Measurements from ENCODE around the gene WDR45B. TPM values are rescaled to one million over a fixed set of nuclear protein-coding genes. Genes with fewer than 3 reads are reported as not detected.
"Not testable (repeated sequence)": the region's sequence is repeated elsewhere in the genome, so short reads cannot be mapped to it uniquely, and the experiment has no call there.

The WDR45B gene
- total and polyA plus RNA-seq, 5 donors: 37.0 to 49.2 (median 45.2) TPM

GRCh38 chr17:82588266-82589175 is 59.7 kb downstream of the WDR45B start:
- Histone ChIP-seq H3K9me3 (ENCODE audit: control insufficient read depth, low read length) (no peaks in the 10 kb centered on the region), H3K4me1 (ENCODE audit: control insufficient read depth, insufficient read depth, low read length) (peaks cover 5% of the 10 kb centered on the region), H3K27me3 (ENCODE audit: control insufficient read depth, insufficient read depth) (no peaks in the 10 kb centered on the region), H3K4me3 (ENCODE audit: low read length) (no peak overlapping the region), H3K27ac (ENCODE audit: low read length) (no peak overlapping the region)
- WGBS: 92% methylated on average over 27 of the region's 27 CpGs
- intact Hi-C loops (cut with DNase I): no loop called here
- DNase-seq (peak in 1 of 3 donors; percentile 46), ATAC-seq (no peak)

- intact Hi-C loops (cut with DNase I): no loop called here
- H3K4me3 ChIP-seq (ENCODE audit: low read length): no peak overlapping the region
- WGBS: 80% methylated on average over 47 of the region's 47 CpGs
- peaks cover 2% of the 10 kb centered on the region for H3K4me1 ChIP-seq (ENCODE audit: control insufficient read depth, insufficient read depth, low read length)
- H3K27me3 ChIP-seq (ENCODE audit: control insufficient read depth, insufficient read depth): no peaks in the 10 kb centered on the region
- no peak overlapping the region for H3K27ac ChIP-seq (ENCODE audit: low read length)
- H3K9me3 ChIP-seq (ENCODE audit: control insufficient read depth, low read length): no peaks in the 10 kb centered on the region
- DNase-seq (peak in 1 of 3 donors; percentile 50), ATAC-seq (no peak)
Measured at GRCh38 chr17:82587234-82588086, 60.8 kb downstream of the WDR45B start.

GRCh38 chr17:82586576-82587233 is 61.5 kb downstream of the WDR45B start:
- no peaks in the 10 kb centered on the region for H3K27me3 ChIP-seq (ENCODE audit: control insufficient read depth, insufficient read depth)
- ATAC-seq: no peak
- no peak overlapping the region for H3K27ac ChIP-seq (ENCODE audit: low read length)
- H3K4me1 ChIP-seq (ENCODE audit: control insufficient read depth, insufficient read depth, low read length): no peaks in the 10 kb centered on the region
- no peaks in the 10 kb centered on the region for H3K9me3 ChIP-seq (ENCODE audit: control insufficient read depth, low read length)
- DNase-seq: no peak
- 77% methylated on average over 21 of the region's 21 CpGs for WGBS
- intact Hi-C loops (cut with DNase I): no loop called here
- H3K4me3 ChIP-seq (ENCODE audit: low read length): no peak overlapping the region

GRCh38 chr17:82585935-82586575 is 62.2 kb downstream of the WDR45B start:
- H3K4me3 ChIP-seq (ENCODE audit: low read length); H3K9me3 ChIP-seq (ENCODE audit: control insufficient read depth, low read length); ATAC-seq; intact Hi-C loops (cut with DNase I); H3K27ac ChIP-seq (ENCODE audit: low read length); H3K27me3 ChIP-seq (ENCODE audit: control insufficient read depth, insufficient read depth); H3K4me1 ChIP-seq (ENCODE audit: control insufficient read depth, insufficient read depth, low read length): not testable (repeated sequence)
- peak; percentile 66 to 82 (median 80) for DNase-seq
- 93% methylated on average over 23 of the region's 23 CpGs for WGBS

GRCh38 chr17:82583720-82584234 is 64.5 kb downstream of the WDR45B start:
- Histone ChIP-seq H3K27me3 (ENCODE audit: control insufficient read depth, insufficient read depth) (no peaks in the 10 kb centered on the region), H3K4me3 (ENCODE audit: low read length) (no peak overlapping the region), H3K27ac (ENCODE audit: low read length) (no peak overlapping the region), H3K9me3 (ENCODE audit: control insufficient read depth, low read length) (no peaks in the 10 kb centered on the region), H3K4me1 (ENCODE audit: control insufficient read depth, insufficient read depth, low read length) (no peaks in the 10 kb centered on the region)
- DNase-seq: peak in 1 of 3 donors; percentile 70
- peak; percentile 73 to 81 for ATAC-seq
- intact Hi-C loops (cut with DNase I): no loop called here
- WGBS: 86% methylated on average over 28 of the region's 28 CpGs

GRCh38 chr17:82582709-82583108 is 65.5 kb downstream of the WDR45B start:
- Histone ChIP-seq H3K4me3 (ENCODE audit: low read length) (no peak overlapping the region), H3K27ac (ENCODE audit: low read length) (no peak overlapping the region), H3K4me1 (ENCODE audit: control insufficient read depth, insufficient read depth, low read length) (no peaks in the 10 kb centered on the region), H3K27me3 (ENCODE audit: control insufficient read depth, insufficient read depth) (no peaks in the 10 kb centered on the region), H3K9me3 (ENCODE audit: control insufficient read depth, low read length) (no peaks in the 10 kb centered on the region)
- DNase-seq (no peak), ATAC-seq (no peak)
- WGBS: 86% methylated on average over 11 of the region's 11 CpGs
- intact Hi-C loops (cut with DNase I): no loop called here

- 78% methylated on average over 8 of the region's 8 CpGs for WGBS
- no peak overlapping the region for H3K4me3 ChIP-seq (ENCODE audit: low read length)
- DNase-seq (peak in 1 of 3 donors; percentile 21), ATAC-seq (no peak)
- intact Hi-C loops (cut with DNase I): no loop called here
- no peaks in the 10 kb centered on the region for H3K9me3 ChIP-seq (ENCODE audit: control insufficient read depth, low read length)
- H3K27me3 ChIP-seq (ENCODE audit: control insufficient read depth, insufficient read depth): no peaks in the 10 kb centered on the region
- H3K4me1 ChIP-seq (ENCODE audit: control insufficient read depth, insufficient read depth, low read length): no peaks in the 10 kb centered on the region
- H3K27ac ChIP-seq (ENCODE audit: low read length): no peak overlapping the region
Measured at GRCh38 chr17:82582213-82582612, 66.0 kb downstream of the WDR45B start.

GRCh38 chr17:82579969-82580368 is 68.3 kb downstream of the WDR45B start:
- intact Hi-C loops (cut with DNase I); H3K4me1 ChIP-seq (ENCODE audit: control insufficient read depth, insufficient read depth, low read length); DNase-seq; H3K9me3 ChIP-seq (ENCODE audit: control insufficient read depth, low read length); H3K27me3 ChIP-seq (ENCODE audit: control insufficient read depth, insufficient read depth); ATAC-seq; H3K27ac ChIP-seq (ENCODE audit: low read length); H3K4me3 ChIP-seq (ENCODE audit: low read length): not testable (repeated sequence)
- 90% methylated on average over 4 of the region's 4 CpGs for WGBS

GRCh38 chr17:82577300-82577699 is 70.9 kb downstream of the WDR45B start:
- no peaks in the 10 kb centered on the region for H3K27me3 ChIP-seq (ENCODE audit: control insufficient read depth, insufficient read depth)
- H3K4me3 ChIP-seq (ENCODE audit: low read length): no peak overlapping the region
- DNase-seq (no peak), ATAC-seq (peak; percentile 21 to 51)
- H3K4me1 ChIP-seq (ENCODE audit: control insufficient read depth, insufficient read depth, low read length): no peaks in the 10 kb centered on the region
- H3K9me3 ChIP-seq (ENCODE audit: control insufficient read depth, low read length): no peaks in the 10 kb centered on the region
- H3K27ac ChIP-seq (ENCODE audit: low read length): no peak overlapping the region
- intact Hi-C loops (cut with DNase I): no loop called here
- 97% methylated on average over 18 of the region's 18 CpGs for WGBS

GRCh38 chr17:82575581-82576221 is 72.5 kb downstream of the WDR45B start:
- intact Hi-C loops (cut with DNase I); DNase-seq; H3K4me3 ChIP-seq (ENCODE audit: low read length); H3K27ac ChIP-seq (ENCODE audit: low read length); H3K9me3 ChIP-seq (ENCODE audit: control insufficient read depth, low read length); H3K4me1 ChIP-seq (ENCODE audit: control insufficient read depth, insufficient read depth, low read length); H3K27me3 ChIP-seq (ENCODE audit: control insufficient read depth, insufficient read depth); ATAC-seq: not testable (repeated sequence)
- 95% methylated on average over 34 of the region's 52 CpGs for WGBS

Data from right cardiac atrium (tissue), 5 donors.